ENCODE results near the gene PSME2. TPM values are rescaled to one million over a fixed set of nuclear protein-coding genes. Genes with fewer than 3 reads are reported as not detected.

Gene PSME2
- total and polyA plus RNA-seq, 2 of the 13 experiments (the other 11 are each of a cell fraction or from before 2014, with no cell fraction given): 332 to 716 TPM

- Histone ChIP-seq H2AFZ (ENCODE audit: low read length) (peak within 1 kb of the TSS; percentile 62), H3K27ac (ENCODE audit: extremely low read length, insufficient read depth, low read length) (peak within 1 kb of the TSS; percentile 75), H3K4me2 (ENCODE audit: low read depth, low read length) (peak within 1 kb of the TSS; percentile 100), H3K9ac (ENCODE audit: insufficient read depth, low read depth, low read length) (peak within 1 kb of the TSS; percentile 94), H3K36me3 (replicated peaks in 1 of 2; ENCODE audit: control insufficient read depth in 1 of 2, insufficient read depth in 2 of 2, low read length in 2 of 2) (peaks cover 17 to 25% of the 10 kb centered on the region in 2 experiments), H3K4me3 (replicated peaks in 1 of 3; ENCODE audit: insufficient read depth in 1 of 3, low read depth in 2 of 3, low read length in 3 of 3) (peak within 1 kb of the TSS; percentile 91 to 98 (median 93)), H3K79me2 (ENCODE audit: insufficient read depth, low read length) (peaks cover 42% of the 10 kb centered on the region), H3K9me3 (ENCODE audit: low read length) (no peaks in the 10 kb centered on the region), H3K27me3 (ENCODE audit: control insufficient read depth in 1 of 2, insufficient read depth in 2 of 2, low read length in 2 of 2) (no peaks in the 10 kb centered on the region; a peak in 1 of 5 replicates), H4K20me1 (ENCODE audit: insufficient read depth, low read length) (peaks cover 11% of the 10 kb centered on the region), H3K4me1 (ENCODE audit: insufficient read depth, low read length) (peaks cover 64% of the 10 kb centered on the region)
- DNase-seq (ENCODE audit: low spot score) (peak; percentile 93), FAIRE-seq (peak; percentile 71), ATAC-seq (peak; percentile 86)
- in situ Hi-C loops (cut with HindIII; ENCODE audit: extremely low pct_ligation_motif_present, low pct_unique_long_range_greater_than_20kb): loop anchor here (25.0 kb wide), 1 partner anchor 824 kb away; the partner anchor contains the start of genes BCL2L2, PABPN1 and PPP1R3E
- intact Hi-C loops (cut with micrococcal nuclease; ENCODE audit: unreplicated experiment): loop anchor here (1.0 kb wide), 2 partner anchors 22 to 25 kb away; partner anchors contain the start of genes DCAF11, IRF9 and NRL
- no TSS peak for BruUV-seq (replicated peaks)
- ChIA-PET POLR2A (interaction anchor here (0.7 to 22.7 kb wide), 40 partner anchors 8 to 1159 kb away, joined by 3 to 977 read pairs (median 5); partner anchors contain the start of genes ACIN1, C14orf119, CARMIL3 and CHMP4A), CTCF (ENCODE audit: low intra/inter-chr PET ratio, low total read pairs) (interaction anchor here (1.0 to 2.1 kb wide), 2 partner anchors 21 to 25 kb away, joined by 3 to 6 read pairs; partner anchors contain the start of genes DCAF11, IRF9 and NRL)
- WGBS (ENCODE audit: low lambda C conversion rate): 1% methylated on average over 65 of the region's 75 CpGs
- TF ChIP-seq ZNF747 (CRISPR knock-in tag; IDR thresholded peaks at IDR 0.05; ENCODE audit: borderline replicate concordance) (no peak; the same call in 1 of the 2 replicates), ZFP82 (CRISPR knock-in tag; IDR thresholded peaks at IDR 0.05; ENCODE audit: borderline replicate concordance) (no peak), TCF7 (IDR thresholded peaks at IDR 0.05; ENCODE audit: low read depth) (no peak), HNF4G (IDR thresholded peaks at IDR 0.05; ENCODE audit: borderline replicate concordance, low read depth, low read length) (0 out of 2 replicates have a peak, but pooled peaks have one; percentile 28), HNF4G (CRISPR knock-in tag; IDR thresholded peaks at IDR 0.05; ENCODE audit: borderline replicate concordance, low read depth) (peak; percentile 86), SMAD9 (CRISPR knock-in tag; IDR thresholded peaks at IDR 0.05) (no peak; the same call in 1 of the 2 replicates), ZNF619 (CRISPR knock-in tag; IDR thresholded peaks at IDR 0.05) (peak; percentile 61), SOX5 (CRISPR knock-in tag; IDR thresholded peaks at IDR 0.05; ENCODE audit: borderline replicate concordance) (peak; percentile 49; the same call in 1 of the 2 replicates), ZNF17 (CRISPR knock-in tag; IDR thresholded peaks at IDR 0.05) (no peak), FOXK1 (CRISPR knock-in tag; IDR thresholded peaks at IDR 0.05; ENCODE audit: borderline replicate concordance, low read depth) (peak; percentile 62; the same call in 1 of the 2 replicates), MIER2 (CRISPR knock-in tag; IDR thresholded peaks at IDR 0.05) (peak; percentile 66; the same call in 1 of the 2 replicates), HOXA7 (CRISPR knock-in tag; IDR thresholded peaks at IDR 0.05) (no peak), FOSL2 (CRISPR knock-in tag; IDR thresholded peaks at IDR 0.05) (no peak), ARNT (IDR thresholded peaks at IDR 0.05) (no peak), SIN3B (IDR thresholded peaks at IDR 0.05; ENCODE audit: low read length) (no peak; the same call in 1 of the 2 replicates), EHMT2 (IDR thresholded peaks at IDR 0.05; ENCODE audit: borderline replicate concordance, low read depth, low read length) (no peak), POLR2AphosphoS5 (IDR thresholded peaks at IDR 0.05; ENCODE audit: low read depth, low read length) (peak; percentile 86), MXD4 (CRISPR knock-in tag; IDR thresholded peaks at IDR 0.05) (peak; percentile 98)
- TF ChIP-seq, protein P1, sequence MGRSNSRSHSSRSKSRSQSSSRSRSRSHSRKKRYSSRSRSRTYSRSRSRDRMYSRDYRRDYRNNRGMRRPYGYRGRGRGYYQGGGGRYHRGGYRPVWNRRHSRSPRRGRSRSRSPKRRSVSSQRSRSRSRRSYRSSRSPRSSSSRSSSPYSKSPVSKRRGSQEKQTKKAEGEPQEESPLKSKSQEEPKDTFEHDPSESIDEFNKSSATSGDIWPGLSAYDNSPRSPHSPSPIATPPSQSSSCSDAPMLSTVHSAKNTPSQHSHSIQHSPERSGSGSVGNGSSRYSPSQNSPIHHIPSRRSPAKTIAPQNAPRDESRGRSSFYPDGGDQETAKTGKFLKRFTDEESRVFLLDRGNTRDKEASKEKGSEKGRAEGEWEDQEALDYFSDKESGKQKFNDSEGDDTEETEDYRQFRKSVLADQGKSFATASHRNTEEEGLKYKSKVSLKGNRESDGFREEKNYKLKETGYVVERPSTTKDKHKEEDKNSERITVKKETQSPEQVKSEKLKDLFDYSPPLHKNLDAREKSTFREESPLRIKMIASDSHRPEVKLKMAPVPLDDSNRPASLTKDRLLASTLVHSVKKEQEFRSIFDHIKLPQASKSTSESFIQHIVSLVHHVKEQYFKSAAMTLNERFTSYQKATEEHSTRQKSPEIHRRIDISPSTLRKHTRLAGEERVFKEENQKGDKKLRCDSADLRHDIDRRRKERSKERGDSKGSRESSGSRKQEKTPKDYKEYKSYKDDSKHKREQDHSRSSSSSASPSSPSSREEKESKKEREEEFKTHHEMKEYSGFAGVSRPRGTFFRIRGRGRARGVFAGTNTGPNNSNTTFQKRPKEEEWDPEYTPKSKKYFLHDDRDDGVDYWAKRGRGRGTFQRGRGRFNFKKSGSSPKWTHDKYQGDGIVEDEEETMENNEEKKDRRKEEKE (IDR thresholded peaks at IDR 0.05): no peak
- TF ChIP-seq, protein P2, sequence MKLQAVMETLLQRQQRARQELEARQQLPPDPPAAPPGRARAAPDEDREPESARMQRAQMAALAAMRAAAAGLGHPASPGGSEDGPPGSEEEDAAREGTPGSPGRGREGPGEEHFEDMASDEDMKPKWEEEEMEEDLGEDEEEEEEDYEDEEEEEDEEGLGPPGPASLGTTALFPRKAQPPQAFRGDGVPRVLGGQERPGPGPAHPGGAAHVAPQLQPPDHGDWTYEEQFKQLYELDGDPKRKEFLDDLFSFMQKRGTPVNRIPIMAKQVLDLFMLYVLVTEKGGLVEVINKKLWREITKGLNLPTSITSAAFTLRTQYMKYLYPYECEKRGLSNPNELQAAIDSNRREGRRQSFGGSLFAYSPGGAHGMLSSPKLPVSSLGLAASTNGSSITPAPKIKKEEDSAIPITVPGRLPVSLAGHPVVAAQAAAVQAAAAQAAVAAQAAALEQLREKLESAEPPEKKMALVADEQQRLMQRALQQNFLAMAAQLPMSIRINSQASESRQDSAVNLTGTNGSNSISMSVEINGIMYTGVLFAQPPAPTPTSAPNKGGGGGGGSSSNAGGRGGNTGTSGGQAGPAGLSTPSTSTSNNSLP (IDR thresholded peaks at IDR 0.05; ENCODE audit: low read depth, low read length): no peak
Observed at GRCh38 chr14:24135834-24136683, 10.4 kb downstream of the PSME2 start, which contains the start of gene PSME1. Gene PSME1, plus strand, starts transcription at chr14:24136194. Its CDS starts 69 bp downstream, at chr14:24136263.
